AG04449 (cell line): ENCODE data around the gene VPS8.

ENCODE experiments used
- CTCF ChIA-PET: fragments of 350-600 bp; formaldehyde crosslinking; extraction: SDS; loops from one replicate; lab custom pipeline; 2021; ENCODE audit warnings: antibody characterized with exemption; lab: Yijun Ruan, JAX
- POLR2A ChIA-PET: fragments of 400-600, 350-600 bp; formaldehyde crosslinking; extraction: SDS; loops from one replicate; lab custom pipeline; 2020; ENCODE audit warnings: antibody characterized with exemption, inconsistent platforms; lab: Yijun Ruan, JAX
- DNase-seq: peaks from one replicate; pipeline ENCODE4 v3.0.0-alpha.2; 2010; ENCODE audit warnings: low read depth, low spot score
- H3K4me3 ChIP-seq: 2 replicates; pipeline ENCODE4 v1.5.1; 2011; ENCODE audit warnings: low read depth, mild to moderate bottlenecking, control low read depth, low read length
- TF ChIP-seq, protein P1 (sequence below): IDR thresholded peaks from one replicate; pipeline ENCODE4 v1.5.1; 2011; ENCODE audit warnings: mild to moderate bottlenecking, moderate library complexity, low read length, control low read depth, inconsistent platforms; ENCODE audit not compliant: insufficient read depth; ENCODE audit errors: missing control alignments

Gene VPS8

DNA sequence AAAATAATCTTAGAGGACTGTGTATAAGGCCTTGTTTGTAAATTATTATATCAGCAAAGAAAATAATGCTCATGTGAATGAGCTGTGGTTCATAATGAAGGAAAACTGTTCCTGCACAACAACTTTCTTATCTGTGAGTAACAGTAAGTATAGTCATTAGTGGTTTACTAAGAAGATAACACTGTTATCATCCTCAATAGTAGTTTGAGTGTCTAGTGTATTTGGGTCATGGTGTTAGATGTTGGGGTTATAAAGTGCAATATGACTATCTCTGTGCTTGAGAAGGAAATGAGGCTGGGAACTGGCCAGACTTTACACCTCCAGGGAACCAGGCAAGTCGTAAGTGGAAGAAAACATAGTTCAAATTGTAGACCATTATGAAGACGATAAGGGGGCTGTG lies 15.6 kb downstream of the VPS8 start:
- CTCF ChIA-PET: interaction anchor here (4.0 kb wide), 1 partner anchor 16 kb away, joined by 16 read pairs; the partner anchor contains the start of gene VPS8
- POLR2A ChIA-PET: no interaction called here
- TF ChIP-seq, protein P1, sequence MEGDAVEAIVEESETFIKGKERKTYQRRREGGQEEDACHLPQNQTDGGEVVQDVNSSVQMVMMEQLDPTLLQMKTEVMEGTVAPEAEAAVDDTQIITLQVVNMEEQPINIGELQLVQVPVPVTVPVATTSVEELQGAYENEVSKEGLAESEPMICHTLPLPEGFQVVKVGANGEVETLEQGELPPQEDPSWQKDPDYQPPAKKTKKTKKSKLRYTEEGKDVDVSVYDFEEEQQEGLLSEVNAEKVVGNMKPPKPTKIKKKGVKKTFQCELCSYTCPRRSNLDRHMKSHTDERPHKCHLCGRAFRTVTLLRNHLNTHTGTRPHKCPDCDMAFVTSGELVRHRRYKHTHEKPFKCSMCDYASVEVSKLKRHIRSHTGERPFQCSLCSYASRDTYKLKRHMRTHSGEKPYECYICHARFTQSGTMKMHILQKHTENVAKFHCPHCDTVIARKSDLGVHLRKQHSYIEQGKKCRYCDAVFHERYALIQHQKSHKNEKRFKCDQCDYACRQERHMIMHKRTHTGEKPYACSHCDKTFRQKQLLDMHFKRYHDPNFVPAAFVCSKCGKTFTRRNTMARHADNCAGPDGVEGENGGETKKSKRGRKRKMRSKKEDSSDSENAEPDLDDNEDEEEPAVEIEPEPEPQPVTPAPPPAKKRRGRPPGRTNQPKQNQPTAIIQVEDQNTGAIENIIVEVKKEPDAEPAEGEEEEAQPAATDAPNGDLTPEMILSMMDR: no peak
- no peak for DNase-seq
- H3K4me3 ChIP-seq: no peak overlapping the region

DNA sequence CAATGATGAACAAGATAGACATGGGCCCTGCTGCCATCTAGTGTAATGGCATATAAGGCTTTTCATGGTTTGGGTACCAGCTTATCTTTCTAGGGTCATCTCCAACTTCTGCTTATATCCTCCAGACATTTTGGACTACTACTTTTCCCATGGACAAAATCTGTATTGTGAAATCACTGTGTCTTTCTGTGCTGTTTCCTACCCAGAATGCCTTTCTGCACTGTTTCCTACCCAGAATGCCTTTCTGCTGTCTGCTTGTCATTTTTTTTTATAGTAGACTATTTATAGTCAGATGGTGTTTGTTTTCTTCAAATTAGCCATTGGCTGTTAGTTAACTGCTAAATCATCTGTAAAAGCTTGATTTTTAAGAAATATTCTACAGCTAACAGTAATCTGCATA lies 20.1 kb downstream of the VPS8 start:
- ChIA-PET CTCF (interaction anchor here (1.4 to 2.2 kb wide), 2 partner anchors 12 to 53 kb away, joined by 3 to 5 read pairs; no protein-coding TSS in a partner anchor), POLR2A (no interaction called here)
- H3K4me3 ChIP-seq: no peak overlapping the region
- no peak for DNase-seq
- TF ChIP-seq, protein P1: no peak

DNA sequence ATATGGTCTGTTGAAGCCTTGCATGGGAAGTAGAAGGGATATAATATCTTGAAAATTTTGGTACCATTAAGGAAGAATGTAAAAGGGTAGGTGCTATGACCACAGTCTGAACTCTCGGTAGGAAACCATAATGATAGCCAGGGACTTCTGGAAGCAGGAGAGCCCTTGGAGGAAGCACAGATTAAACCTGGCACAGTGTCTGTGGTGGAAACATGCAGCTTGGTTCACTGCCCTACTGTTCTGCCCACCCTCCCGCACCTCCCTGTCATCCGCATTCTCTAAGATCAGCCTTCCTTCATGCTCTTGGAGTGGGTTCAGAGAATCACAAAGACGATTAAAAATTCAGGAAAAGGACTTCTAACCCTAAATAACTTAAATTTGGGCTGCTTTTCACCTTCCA lies 20.9 kb downstream of the VPS8 start:
- TF ChIP-seq, protein P1: no peak
- no peak for DNase-seq
- CTCF ChIA-PET: no interaction called here
- H3K4me3 ChIP-seq: no peak overlapping the region
- POLR2A ChIA-PET: no interaction called here

DNA sequence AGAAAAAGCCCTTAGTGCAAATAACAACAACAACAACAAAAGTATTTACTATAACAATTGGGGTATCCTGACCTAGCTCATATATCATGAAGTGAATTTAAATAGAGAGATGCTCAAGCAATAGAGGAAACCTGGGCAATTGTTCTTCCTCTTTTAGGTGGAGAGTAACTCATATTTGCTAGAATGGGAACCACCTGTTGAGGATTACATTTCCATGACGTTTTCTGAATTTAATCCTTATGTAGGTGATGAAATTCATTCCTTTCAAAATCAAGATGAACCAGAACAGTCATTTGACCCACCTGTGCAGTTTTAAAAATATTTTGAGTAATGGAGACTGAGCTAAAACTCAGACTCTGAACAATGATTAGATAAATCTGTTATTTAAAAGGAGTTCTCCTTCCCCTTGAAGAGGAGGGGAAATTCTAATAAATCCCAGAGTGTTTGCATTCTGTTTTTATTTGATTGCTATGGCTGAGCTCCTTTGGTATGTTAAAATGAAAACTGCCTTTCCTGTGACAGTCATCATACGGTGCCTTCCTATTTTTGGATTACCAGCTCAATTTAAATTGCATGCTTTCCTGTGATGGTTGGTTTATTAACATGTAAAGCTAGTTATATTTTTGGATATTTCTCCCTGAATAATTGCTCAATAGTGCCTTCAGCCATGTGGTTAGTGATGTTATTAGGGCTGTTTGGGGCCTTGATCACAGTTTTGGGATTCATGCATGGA lies 24.3 kb downstream of the VPS8 start:
- CTCF ChIA-PET: interaction anchor here (0.9 to 2.2 kb wide), 5 partner anchors 14 to 275 kb away, joined by 3 to 6 read pairs (median 4); partner anchors contain the start of gene EPHB3

DNA sequence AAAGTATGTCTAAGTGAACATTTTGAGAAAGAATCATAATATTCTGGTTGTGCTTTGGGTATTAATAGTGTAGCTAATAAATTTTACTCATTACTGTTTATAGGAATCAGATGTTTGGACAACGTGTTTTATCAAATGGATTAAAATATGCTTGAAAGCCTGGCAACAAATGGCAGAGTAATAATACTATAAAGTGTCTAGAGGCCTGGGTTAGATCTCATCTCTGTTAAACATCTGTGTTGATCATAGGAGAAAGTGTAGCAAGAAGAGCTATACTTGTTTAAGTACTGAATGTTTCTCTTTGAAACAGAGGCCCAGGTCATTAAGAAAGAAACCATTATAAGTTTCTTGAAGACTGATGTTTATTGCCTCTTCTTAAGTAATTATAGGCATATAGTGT lies 30.5 kb downstream of the VPS8 start:
- DNase-seq: no peak
- TF ChIP-seq, protein P1: no peak
- CTCF ChIA-PET: interaction anchor here (0.9 kb wide), 1 partner anchor 38 kb away, joined by 5 read pairs; no protein-coding TSS in a partner anchor
- no peak overlapping the region for H3K4me3 ChIP-seq
- POLR2A ChIA-PET: no interaction called here

More for the DNA sequence above, 24.3 kb downstream of the VPS8 start:
- no peak overlapping the region for H3K4me3 ChIP-seq
- TF ChIP-seq, protein P1: no peak
- no peak for DNase-seq
- POLR2A ChIA-PET: no interaction called here

DNA sequence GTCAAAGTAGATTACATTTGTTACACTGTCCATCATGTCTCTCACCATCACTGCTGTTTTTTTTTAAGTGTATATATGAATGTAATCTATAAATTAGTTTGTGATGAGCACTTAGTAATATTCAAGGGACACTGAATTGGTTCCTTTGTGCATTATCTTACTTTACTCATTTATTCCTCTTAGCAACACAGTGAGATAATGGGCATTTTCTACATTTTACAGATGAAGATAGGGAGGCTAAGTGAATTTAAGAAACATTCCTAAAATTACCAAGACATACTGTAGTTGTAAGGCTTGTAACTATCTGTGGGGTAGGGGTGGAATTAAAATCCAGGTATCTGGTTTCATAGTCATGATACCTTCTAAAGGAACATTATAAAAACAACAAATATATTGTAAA lies 33.9 kb downstream of the VPS8 start:
- no peak overlapping the region for H3K4me3 ChIP-seq
- ChIA-PET CTCF (interaction anchor here (0.7 kb wide), 1 partner anchor 75 kb away, joined by 3 read pairs; no protein-coding TSS in a partner anchor), POLR2A (interaction anchor here (0.6 kb wide), 1 partner anchor 30 kb away, joined by 3 read pairs; no protein-coding TSS in a partner anchor)
- TF ChIP-seq, protein P1: no peak
- no peak for DNase-seq
